PFSK-1 (cell line): ENCODE data around the gene UTP14C.
A peak's percentile ranks its signal among the peaks of the same experiment; 100 is the strongest.

Source experiments
- FOXP2 ChIP-seq: optimal IDR thresholded peaks from 2 replicates; pipeline ENCODE3; 2011; ENCODE audit warnings: borderline replicate concordance, control low read depth, inconsistent platforms; ENCODE audit not compliant: insufficient read depth; ENCODE audit errors: extremely low read length, extremely low read depth
- POLR2AphosphoS5 ChIP-seq: IDR thresholded peaks from 2 replicates; pipeline ENCODE4 v1.6.1; 2012; ENCODE audit warnings: low read depth, mild to moderate bottlenecking, control low read depth, low read length, moderate library complexity
- REST ChIP-seq, 2 experiments: IDR thresholded peaks; 2 replicates each; pipeline versions ENCODE4 v1.6.1 to v1.8.0; 2011 to 2012; ENCODE audit warnings: low read depth in 2 of 2, low read length in 2 of 2, control low read depth in 1 of 2, inconsistent platforms in 1 of 2, mild to moderate bottlenecking in 1 of 2, moderate library complexity in 1 of 2; ENCODE audit not compliant: insufficient read depth in 1 of 2
- SIN3A ChIP-seq: IDR thresholded peaks from 2 replicates; pipeline ENCODE4 v1.6.1; 2012; ENCODE audit warnings: mild to moderate bottlenecking, low read length, moderate library complexity, borderline replicate concordance; ENCODE audit not compliant: insufficient read depth
- TAF1 ChIP-seq: IDR thresholded peaks from 2 replicates; pipeline ENCODE4 v1.6.1; 2012; ENCODE audit warnings: low read length, control low read depth, borderline replicate concordance; ENCODE audit not compliant: insufficient read depth

Gene UTP14C

GRCh38 chr13:52009946-52010345 is 14.5 kb upstream of the UTP14C start:
- TF ChIP-seq TAF1: no peak
- no peak for TF ChIP-seq POLR2AphosphoS5
- TF ChIP-seq FOXP2: no peak
- TF ChIP-seq REST (IDR thresholded peaks at IDR 0.05; ENCODE audit: insufficient read depth in 1 of 2, low read depth in 2 of 2, low read length in 2 of 2): no peak
- no peak for TF ChIP-seq SIN3A

GRCh38 chr13:52010890-52011631 is 13.4 kb upstream of the UTP14C start, which contains the start of gene ATP7B:
TSS of gene ATP7B (minus strand) at chr13:52011450. CDS start at chr13:52011337, 113 bp downstream.
- TF ChIP-seq POLR2AphosphoS5 (no peak; the same call in 1 of the 2 replicates), FOXP2 (no peak), SIN3A (no peak), REST (IDR thresholded peaks at IDR 0.05; ENCODE audit: insufficient read depth in 1 of 2, low read depth in 2 of 2, low read length in 2 of 2) (no peak), TAF1 (no peak)

- TF ChIP-seq TAF1 (peak; percentile 29; the same call in 1 of the 2 replicates), POLR2AphosphoS5 (peak; percentile 40; the same call in 1 of the 2 replicates), SIN3A (no peak)
Measured at GRCh38 chr13:52011632-52012511, 12.6 kb upstream of the UTP14C start, which contains the start of gene ALG11. TSS of gene ALG11 (plus strand) at chr13:52012398. CDS start at chr13:52012419, 21 bp downstream.

GRCh38 chr13:52012512-52012836 is 12.0 kb upstream of the UTP14C start:
- TF ChIP-seq SIN3A: no peak
- no peak for TF ChIP-seq POLR2AphosphoS5
- no peak for TF ChIP-seq TAF1
- no peak for TF ChIP-seq FOXP2
- TF ChIP-seq REST (IDR thresholded peaks at IDR 0.05; ENCODE audit: insufficient read depth in 1 of 2, low read depth in 2 of 2, low read length in 2 of 2): no peak

- TF ChIP-seq POLR2AphosphoS5 (no peak), REST (IDR thresholded peaks at IDR 0.05; ENCODE audit: insufficient read depth in 1 of 2, low read depth in 2 of 2, low read length in 2 of 2) (no peak), TAF1 (no peak), SIN3A (no peak), FOXP2 (no peak)
Measured at GRCh38 chr13:52016296-52016695, 8.2 kb upstream of the UTP14C start.
